Lower lobe of right lung (tissue), 2 donors: ENCODE results near the gene LRRC26. TPM values are rescaled to one million over a fixed set of nuclear protein-coding genes. Genes with fewer than 3 reads are reported as not detected.

Experiments
- ATAC-seq, 2 donors: fragments of 200-7000 bp; cut with Tn5 transposase; one replicate each; pipeline ENCODE4 v1.9.1; 2020 to 2022; ENCODE audit warnings: mild to moderate bottlenecking in 2 of 2, moderate library complexity in 2 of 2
- DNase-seq: peaks from one replicate; pipeline ENCODE4 v3.0.0-alpha.2; 2020
- H3K27ac ChIP-seq: fragments of 200-600 bp; one replicate; pipeline ENCODE4 v1.8.0; 2022
- H3K27me3 ChIP-seq: fragments of 200-600 bp; one replicate; pipeline ENCODE4 v1.8.0; 2022; ENCODE audit warnings: low read depth
- H3K36me3 ChIP-seq: fragments of 200-600 bp; one replicate; pipeline ENCODE4 v1.8.0; 2022; ENCODE audit warnings: mild to moderate bottlenecking
- H3K4me1 ChIP-seq: fragments of 200-600 bp; one replicate; pipeline ENCODE4 v1.8.0; 2022
- H3K4me3 ChIP-seq: fragments of 200-600 bp; one replicate; pipeline ENCODE4 v1.8.0; 2022; ENCODE audit warnings: mild to moderate bottlenecking
- H3K9me3 ChIP-seq: fragments of 200-600 bp; one replicate; pipeline ENCODE4 v1.8.0; 2022
- CTCF ChIP-seq: fragments of 200-600 bp; IDR thresholded peaks from one replicate; pipeline ENCODE4 v1.8.0; 2022; ENCODE audit warnings: antibody characterized with exemption, mild to moderate bottlenecking
- intact Hi-C: fragments of 100-400 bp; cut with DNase I; formaldehyde crosslinking; loops from one replicate; pipeline ENCODE4 v1.11.0; 2022
- total RNA-seq: library from RNA; stranded (reverse); fragmentation: NEBNext Ultra II Directional; extraction: Animal tissue kit (Norgen Biotek cat#: 25700); gene quantifications from one replicate; pipeline ENCODE4 v1.2.1, GENCODE V29; 2021
- donor health status: DM: no; HTN: yes; CAD: no; lungs with severe emphysema.

The LRRC26 gene
- total RNA-seq, 1 donor from 2014 or later = 1.0 TPM

- H3K27me3 ChIP-seq = peaks cover 65% of the 10 kb centered on the region
- H3K4me1 ChIP-seq = peaks cover 6% of the 10 kb centered on the region
- H3K9me3 ChIP-seq = no peaks in the 10 kb centered on the region
- TF ChIP-seq CTCF = no peak
- no peak for DNase-seq
- H3K4me3 ChIP-seq = no peak overlapping the region
- intact Hi-C loops = no loop called here
- no peak overlapping the region for H3K27ac ChIP-seq
- no peak for ATAC-seq
- H3K36me3 ChIP-seq = no peaks in the 10 kb centered on the region
Measured at GRCh38 chr9:137134191-137134590, 35.7 kb downstream of the LRRC26 start.

- no peaks in the 10 kb centered on the region for H3K9me3 ChIP-seq
- peak overlapping the region; percentile 80 for H3K27ac ChIP-seq
- H3K27me3 ChIP-seq = peaks cover 28% of the 10 kb centered on the region
- H3K4me1 ChIP-seq = peaks cover 31% of the 10 kb centered on the region
- no peak for TF ChIP-seq CTCF
- intact Hi-C loops = no loop called here
- H3K36me3 ChIP-seq = no peaks in the 10 kb centered on the region
- peak in 1 of 2 donors; percentile 28 for ATAC-seq
- peak overlapping the region; percentile 80 for H3K4me3 ChIP-seq
- no peak for DNase-seq
Measured at GRCh38 chr9:137130176-137130755, 39.6 kb downstream of the LRRC26 start.

- Histone ChIP-seq H3K36me3 (no peaks in the 10 kb centered on the region), H3K9me3 (no peaks in the 10 kb centered on the region), H3K4me1 (peaks cover 31% of the 10 kb centered on the region), H3K27me3 (peaks cover 23% of the 10 kb centered on the region), H3K27ac (peak overlapping the region; percentile 80), H3K4me3 (peak overlapping the region; percentile 80)
- intact Hi-C loops = no loop called here
- DNase-seq (peak; percentile 95), ATAC-seq (peak; percentile 98)
- TF ChIP-seq CTCF = no peak
Measured at GRCh38 chr9:137129456-137130175, 40.2 kb downstream of the LRRC26 start.

GRCh38 chr9:137128862-137129455 is 40.9 kb downstream of the LRRC26 start:
- Histone ChIP-seq H3K9me3 (no peaks in the 10 kb centered on the region), H3K4me3 (peak overlapping the region; percentile 80), H3K27me3 (peaks cover 21% of the 10 kb centered on the region), H3K4me1 (peaks cover 31% of the 10 kb centered on the region), H3K36me3 (no peaks in the 10 kb centered on the region), H3K27ac (peak overlapping the region; percentile 80)
- ATAC-seq (peak; percentile 4 to 18), DNase-seq (no peak)
- intact Hi-C loops = no loop called here
- TF ChIP-seq CTCF = no peak

GRCh38 chr9:137128158-137128861 is 41.5 kb downstream of the LRRC26 start:
- Histone ChIP-seq H3K4me3 (peak overlapping the region; percentile 80), H3K27me3 (peaks cover 15% of the 10 kb centered on the region), H3K36me3 (no peaks in the 10 kb centered on the region), H3K9me3 (no peaks in the 10 kb centered on the region), H3K27ac (peak overlapping the region; percentile 80), H3K4me1 (peaks cover 31% of the 10 kb centered on the region)
- ATAC-seq (no peak), DNase-seq (no peak)
- no peak for TF ChIP-seq CTCF
- intact Hi-C loops = no loop called here
